ENCODE measurements around the gene RRP12. TPM values are rescaled to one million over a fixed set of nuclear protein-coding genes. Genes with fewer than 3 reads are reported as not detected.

RRP12 gene
- total RNA-seq, 4 donors from 2014 or later, result 14.6 to 30.9 (median 22.6) TPM

DNA sequence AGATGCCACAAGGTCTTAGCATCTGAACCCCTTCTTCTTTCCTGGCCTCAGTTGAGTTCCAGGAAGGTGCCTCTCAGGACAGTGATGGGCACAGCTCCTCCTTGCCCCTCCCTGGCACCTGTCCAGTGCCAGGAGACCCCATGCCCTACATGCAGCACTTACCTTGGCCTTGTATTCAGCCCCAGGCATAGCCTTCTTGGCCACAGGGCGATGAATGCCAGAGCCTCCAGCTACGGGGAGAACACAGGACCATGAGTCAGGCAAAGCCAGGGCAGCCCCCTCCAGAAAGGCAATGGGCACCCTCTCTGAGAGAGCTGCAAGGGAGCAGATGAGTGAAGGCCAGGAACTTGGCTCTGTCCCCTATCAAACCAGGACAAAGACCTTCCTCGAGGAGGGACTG is 42.4 kb downstream of the RRP12 start:
- DNase-seq (ENCODE audit: low spot score in 2 of 2), result no peak
- TF ChIP-seq, protein P1, sequence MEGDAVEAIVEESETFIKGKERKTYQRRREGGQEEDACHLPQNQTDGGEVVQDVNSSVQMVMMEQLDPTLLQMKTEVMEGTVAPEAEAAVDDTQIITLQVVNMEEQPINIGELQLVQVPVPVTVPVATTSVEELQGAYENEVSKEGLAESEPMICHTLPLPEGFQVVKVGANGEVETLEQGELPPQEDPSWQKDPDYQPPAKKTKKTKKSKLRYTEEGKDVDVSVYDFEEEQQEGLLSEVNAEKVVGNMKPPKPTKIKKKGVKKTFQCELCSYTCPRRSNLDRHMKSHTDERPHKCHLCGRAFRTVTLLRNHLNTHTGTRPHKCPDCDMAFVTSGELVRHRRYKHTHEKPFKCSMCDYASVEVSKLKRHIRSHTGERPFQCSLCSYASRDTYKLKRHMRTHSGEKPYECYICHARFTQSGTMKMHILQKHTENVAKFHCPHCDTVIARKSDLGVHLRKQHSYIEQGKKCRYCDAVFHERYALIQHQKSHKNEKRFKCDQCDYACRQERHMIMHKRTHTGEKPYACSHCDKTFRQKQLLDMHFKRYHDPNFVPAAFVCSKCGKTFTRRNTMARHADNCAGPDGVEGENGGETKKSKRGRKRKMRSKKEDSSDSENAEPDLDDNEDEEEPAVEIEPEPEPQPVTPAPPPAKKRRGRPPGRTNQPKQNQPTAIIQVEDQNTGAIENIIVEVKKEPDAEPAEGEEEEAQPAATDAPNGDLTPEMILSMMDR (IDR thresholded peaks at IDR 0.05), result no peak
- TF ChIP-seq POLR2A (IDR thresholded peaks at IDR 0.05), result no peak
- WGBS, 2 donors, result 75 to 77% methylated on average over 3 of the region's 3 CpGs
- no peak overlapping the region for H3K4me3 ChIP-seq (ENCODE audit: low read depth, poor library complexity, severe bottlenecking)
- intact Hi-C loops (cut with DNase I; ENCODE audit: low total_unique reads), result no loop called here

DNA sequence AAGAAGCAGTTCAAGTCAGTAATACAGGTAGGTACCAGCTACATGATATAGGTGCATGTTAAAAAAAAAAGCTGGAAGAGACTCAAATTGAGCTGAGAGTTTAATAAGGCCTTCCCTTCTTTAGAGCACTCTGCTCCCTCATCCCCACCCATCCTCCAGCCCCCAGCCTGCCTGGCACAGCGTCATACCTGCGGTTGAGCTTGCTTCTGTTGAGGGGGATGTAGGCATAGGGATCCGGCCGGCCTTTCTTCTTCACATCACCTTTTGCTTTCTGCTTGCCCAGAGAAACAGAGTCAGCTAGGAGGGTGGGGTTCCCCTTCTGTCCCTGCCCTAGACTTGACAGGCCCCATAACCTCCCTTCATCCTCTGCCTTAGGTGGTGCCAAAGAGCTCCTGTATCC is 42.8 kb downstream of the RRP12 start:
- intact Hi-C loops (cut with DNase I; ENCODE audit: low total_unique reads), result no loop called here
- TF ChIP-seq, protein P1 (IDR thresholded peaks at IDR 0.05), result no peak
- no peak for TF ChIP-seq POLR2A (IDR thresholded peaks at IDR 0.05)
- H3K4me3 ChIP-seq (ENCODE audit: low read depth, poor library complexity, severe bottlenecking), result no peak overlapping the region
- WGBS, 2 donors, result 90 to 95% methylated on average over 4 of the region's 4 CpGs
- DNase-seq (ENCODE audit: low spot score in 2 of 2), result no peak

DNA sequence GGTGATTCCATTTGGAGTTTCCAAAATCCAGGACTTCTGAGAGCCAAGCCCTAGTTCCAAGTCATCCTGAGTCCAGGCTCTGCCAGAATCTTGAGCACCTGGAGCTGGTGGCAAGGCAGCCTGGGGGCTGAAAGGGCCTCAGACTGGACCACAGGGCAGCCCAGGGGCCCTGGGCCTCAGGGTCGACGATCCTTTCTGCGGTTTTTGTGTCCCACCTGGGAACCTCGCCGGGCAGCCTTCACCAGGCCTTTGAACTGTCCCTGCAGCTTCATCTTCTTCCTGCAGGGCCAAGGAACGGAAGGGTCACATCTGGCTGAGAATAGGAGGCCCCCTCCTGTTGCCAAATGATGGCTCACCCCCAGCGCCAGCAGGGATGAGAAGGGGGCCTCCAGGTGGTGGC is 44.2 kb downstream of the RRP12 start:
- no peak for DNase-seq (ENCODE audit: low spot score in 2 of 2)
- H3K4me3 ChIP-seq (ENCODE audit: low read depth, poor library complexity, severe bottlenecking), result no peak overlapping the region
- WGBS, 2 donors, result 91 to 98% methylated on average over 5 to 7 of the region's 7 CpGs
- intact Hi-C loops (cut with DNase I; ENCODE audit: low total_unique reads), result no loop called here
- TF ChIP-seq POLR2A (IDR thresholded peaks at IDR 0.05), result no peak
- TF ChIP-seq, protein P1 (IDR thresholded peaks at IDR 0.05), result no peak

DNA sequence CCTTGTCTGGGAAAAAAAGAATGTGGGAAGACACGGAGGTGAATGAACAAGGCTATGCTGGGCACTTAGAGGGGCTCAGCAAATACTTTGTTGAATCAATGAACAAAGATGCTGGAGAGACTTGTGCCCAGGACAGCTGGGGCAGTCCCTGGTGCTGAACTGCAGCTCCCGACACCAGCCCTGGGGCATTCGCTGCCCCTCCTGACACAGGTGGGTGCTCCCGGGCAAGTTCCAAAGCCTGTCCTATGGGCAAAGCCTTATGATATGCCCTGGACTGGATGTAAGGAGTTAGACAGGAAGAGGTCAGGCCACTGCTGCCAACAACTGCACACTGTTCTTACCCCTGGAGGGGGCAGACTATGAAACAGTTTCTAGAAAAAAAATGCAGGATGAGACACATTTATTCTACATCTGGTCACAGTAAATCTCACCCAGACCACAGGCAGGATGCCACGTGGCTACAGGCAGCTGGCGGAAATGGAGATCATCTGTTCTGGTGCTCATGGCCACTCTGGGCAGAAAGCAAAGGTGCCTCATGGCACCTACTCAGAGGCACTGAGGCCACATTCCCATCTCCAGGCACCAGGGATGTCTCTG is 44.7 kb downstream of the RRP12 start:
- no peak for TF ChIP-seq POLR2A (IDR thresholded peaks at IDR 0.05)
- TF ChIP-seq, protein P1 (IDR thresholded peaks at IDR 0.05), result no peak
- WGBS, 2 donors, result 70 to 71% methylated on average over 6 of the region's 6 CpGs
- DNase-seq (ENCODE audit: low spot score in 2 of 2), result no peak
- H3K4me3 ChIP-seq (ENCODE audit: low read depth, poor library complexity, severe bottlenecking), result no peak overlapping the region
- intact Hi-C loops (cut with DNase I; ENCODE audit: low total_unique reads), result no loop called here

DNA sequence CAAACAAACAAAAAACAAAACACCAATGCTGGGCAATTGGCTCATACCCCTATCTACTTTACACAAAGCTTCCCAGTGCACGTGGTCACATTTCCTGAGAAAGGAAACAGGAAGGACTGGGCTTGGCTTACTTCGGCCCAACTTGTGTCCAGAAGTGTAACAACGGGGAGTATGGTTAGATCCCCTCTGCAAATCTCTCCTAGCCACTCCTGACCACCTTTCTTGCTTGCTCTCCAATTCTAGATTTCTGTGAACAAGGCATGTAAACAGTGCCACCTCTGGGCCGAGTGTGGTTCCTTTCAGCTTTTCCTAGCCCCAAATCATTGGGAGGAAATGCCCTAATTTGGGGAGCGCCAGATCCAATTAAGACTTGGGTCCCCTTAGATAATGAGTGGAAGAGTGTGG is 45.6 kb downstream of the RRP12 start:
- DNase-seq (ENCODE audit: low spot score in 2 of 2), result no peak
- whole genome bisulfite sequencing, 2 donors, result 60 to 65% methylated on average over 5 of the region's 5 CpGs
- no peak overlapping the region for H3K4me3 ChIP-seq (ENCODE audit: low read depth, poor library complexity, severe bottlenecking)
- intact Hi-C loops (cut with DNase I; ENCODE audit: low total_unique reads), result no loop called here
- TF ChIP-seq, protein P1 (IDR thresholded peaks at IDR 0.05), result no peak
- no peak for TF ChIP-seq POLR2A (IDR thresholded peaks at IDR 0.05)

DNA sequence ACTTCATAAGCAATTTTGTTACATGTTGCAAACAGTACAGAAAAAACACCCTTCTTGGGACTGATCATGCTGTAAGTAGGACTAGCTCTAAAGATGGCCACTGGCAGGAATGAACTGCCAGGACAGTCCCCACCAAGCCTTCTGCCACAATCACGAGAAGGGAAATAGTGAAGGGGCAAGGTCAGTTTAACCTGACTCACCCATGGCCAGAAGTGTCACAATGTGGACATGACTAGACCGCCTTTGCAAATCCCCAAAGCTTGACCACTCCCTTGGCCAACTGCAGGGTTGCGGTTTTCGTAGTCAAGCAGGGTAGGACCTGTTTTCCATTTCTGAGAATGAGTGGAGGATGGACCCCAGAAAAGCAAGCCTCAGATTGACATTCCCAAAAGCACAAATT is 47.2 kb downstream of the RRP12 start:
- H3K4me3 ChIP-seq (ENCODE audit: low read depth, poor library complexity, severe bottlenecking), result no peak overlapping the region
- DNase-seq (ENCODE audit: low spot score in 2 of 2), result no peak
- TF ChIP-seq, protein P1 (IDR thresholded peaks at IDR 0.05), result no peak
- TF ChIP-seq POLR2A (IDR thresholded peaks at IDR 0.05), result no peak
- intact Hi-C loops (cut with DNase I; ENCODE audit: low total_unique reads), result no loop called here
- WGBS, 2 donors, result 79 to 95% methylated on average over 4 of the region's 4 CpGs
